GM10266 (cell line): ENCODE results near the gene CNOT6L.

Experiments
- DNase-seq: peaks from one replicate; pipeline ENCODE4 v3.0.0; 2012; ENCODE audit errors: extremely low spot score
- TF ChIP-seq, protein P1 (sequence below): IDR thresholded peaks from 2 replicates; pipeline ENCODE4 v1.5.1; 2012; ENCODE audit warnings: mild to moderate bottlenecking, low read depth; ENCODE audit not compliant: control insufficient read depth, insufficient read depth; ENCODE audit errors: missing control alignments

CNOT6L gene

DNA sequence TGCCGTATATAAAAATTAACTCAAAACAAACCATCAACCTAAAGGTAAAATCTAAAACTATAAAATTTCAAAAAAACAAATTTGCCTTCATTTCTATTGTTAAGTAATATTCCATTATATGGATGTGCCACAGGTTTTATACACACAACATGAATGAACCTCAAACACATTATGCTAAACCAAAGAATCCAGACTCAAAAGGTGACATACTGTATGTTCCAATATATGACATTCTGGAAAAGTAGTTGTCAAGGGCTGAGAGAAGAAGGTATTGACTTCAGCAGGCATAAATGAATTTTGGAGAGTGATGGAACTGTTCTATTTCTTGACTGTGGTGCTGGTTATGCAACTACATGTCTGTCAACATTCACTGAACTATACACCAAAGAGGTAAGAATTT is 56.6 kb downstream of the CNOT6L start:
- TF ChIP-seq, protein P1, sequence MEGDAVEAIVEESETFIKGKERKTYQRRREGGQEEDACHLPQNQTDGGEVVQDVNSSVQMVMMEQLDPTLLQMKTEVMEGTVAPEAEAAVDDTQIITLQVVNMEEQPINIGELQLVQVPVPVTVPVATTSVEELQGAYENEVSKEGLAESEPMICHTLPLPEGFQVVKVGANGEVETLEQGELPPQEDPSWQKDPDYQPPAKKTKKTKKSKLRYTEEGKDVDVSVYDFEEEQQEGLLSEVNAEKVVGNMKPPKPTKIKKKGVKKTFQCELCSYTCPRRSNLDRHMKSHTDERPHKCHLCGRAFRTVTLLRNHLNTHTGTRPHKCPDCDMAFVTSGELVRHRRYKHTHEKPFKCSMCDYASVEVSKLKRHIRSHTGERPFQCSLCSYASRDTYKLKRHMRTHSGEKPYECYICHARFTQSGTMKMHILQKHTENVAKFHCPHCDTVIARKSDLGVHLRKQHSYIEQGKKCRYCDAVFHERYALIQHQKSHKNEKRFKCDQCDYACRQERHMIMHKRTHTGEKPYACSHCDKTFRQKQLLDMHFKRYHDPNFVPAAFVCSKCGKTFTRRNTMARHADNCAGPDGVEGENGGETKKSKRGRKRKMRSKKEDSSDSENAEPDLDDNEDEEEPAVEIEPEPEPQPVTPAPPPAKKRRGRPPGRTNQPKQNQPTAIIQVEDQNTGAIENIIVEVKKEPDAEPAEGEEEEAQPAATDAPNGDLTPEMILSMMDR = no peak
- no peak for DNase-seq

DNA sequence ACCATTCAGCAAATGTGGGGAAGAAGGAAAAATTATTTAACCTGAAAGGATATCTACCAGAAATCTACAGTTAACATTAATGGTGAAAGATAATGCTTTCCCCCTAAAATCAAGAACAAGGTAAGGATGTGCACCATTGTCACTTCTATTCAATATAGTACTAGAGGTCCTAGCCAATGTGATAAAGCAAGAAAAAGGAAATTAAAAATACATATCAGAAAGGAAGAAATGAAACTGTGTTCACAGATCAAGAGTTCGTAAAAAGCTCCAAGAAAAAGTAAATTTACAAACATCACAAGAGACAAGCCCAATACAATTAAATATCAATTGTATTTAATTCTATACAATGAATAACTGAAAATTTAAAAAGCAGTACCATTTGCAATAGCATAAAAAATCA is 57.6 kb downstream of the CNOT6L start:
- DNase-seq = no peak
- TF ChIP-seq, protein P1 = no peak

DNA sequence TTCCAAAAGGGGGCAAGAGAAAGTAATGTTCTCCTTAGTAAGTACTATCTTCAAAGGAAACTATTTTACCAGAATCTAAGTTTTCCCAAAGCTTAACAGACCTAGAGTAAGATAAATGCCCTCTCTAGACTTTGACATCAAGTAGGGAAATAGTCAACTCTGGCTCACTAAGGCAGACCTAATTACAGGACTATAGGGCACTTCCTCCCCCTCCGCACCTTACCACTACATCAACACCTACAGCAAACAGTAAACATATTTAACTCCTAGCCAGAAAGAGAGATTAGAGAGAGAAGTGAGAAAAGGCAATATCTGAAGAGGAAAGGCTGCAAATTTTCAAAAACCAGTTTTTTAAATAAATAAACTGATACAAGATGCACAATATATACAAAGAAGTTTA is 60.4 kb downstream of the CNOT6L start:
- DNase-seq = no peak

DNA sequence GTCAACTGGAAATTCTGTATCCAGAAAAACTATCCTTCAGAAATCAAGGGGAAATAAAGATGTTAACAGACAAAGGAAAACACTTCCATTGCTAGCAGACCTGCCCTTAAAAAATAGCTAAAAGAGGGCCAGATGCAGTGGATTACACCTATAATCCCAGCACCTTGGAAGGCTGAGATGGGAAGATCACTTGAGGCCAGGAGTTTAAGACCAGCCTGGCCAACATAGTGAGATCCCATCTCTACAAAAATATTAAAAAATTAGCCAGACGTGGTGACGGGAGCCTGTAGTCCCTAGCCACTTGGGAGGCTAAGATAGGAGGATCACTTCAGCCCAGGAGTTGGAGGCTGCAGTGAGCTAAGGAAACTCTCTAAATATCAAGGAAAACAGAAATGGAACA is 67.4 kb downstream of the CNOT6L start:
- TF ChIP-seq, protein P1 = no peak
- DNase-seq = no peak

More for the DNA sequence above, 60.4 kb downstream of the CNOT6L start:
- TF ChIP-seq, protein P1 = no peak

DNA sequence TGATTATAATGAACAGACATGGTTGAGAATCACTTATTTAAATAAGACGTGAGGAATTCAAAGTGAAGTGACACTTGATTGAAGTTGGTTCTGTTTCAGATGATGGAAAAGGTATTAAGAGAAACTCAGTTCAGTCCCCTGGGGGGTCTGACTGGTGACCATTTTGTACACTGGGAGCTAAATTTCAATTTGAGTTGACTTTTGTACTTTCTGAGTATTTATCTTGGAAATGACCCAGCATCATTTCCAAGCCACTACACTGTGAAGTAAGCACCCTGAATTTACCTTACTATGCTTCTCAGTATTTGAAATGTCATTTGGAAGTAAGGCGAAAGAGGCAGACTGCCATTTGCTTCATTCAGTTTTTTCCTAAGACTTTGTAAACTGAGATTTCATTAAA is 73.4 kb downstream of the CNOT6L start:
- TF ChIP-seq, protein P1 = no peak
- no peak for DNase-seq

DNA sequence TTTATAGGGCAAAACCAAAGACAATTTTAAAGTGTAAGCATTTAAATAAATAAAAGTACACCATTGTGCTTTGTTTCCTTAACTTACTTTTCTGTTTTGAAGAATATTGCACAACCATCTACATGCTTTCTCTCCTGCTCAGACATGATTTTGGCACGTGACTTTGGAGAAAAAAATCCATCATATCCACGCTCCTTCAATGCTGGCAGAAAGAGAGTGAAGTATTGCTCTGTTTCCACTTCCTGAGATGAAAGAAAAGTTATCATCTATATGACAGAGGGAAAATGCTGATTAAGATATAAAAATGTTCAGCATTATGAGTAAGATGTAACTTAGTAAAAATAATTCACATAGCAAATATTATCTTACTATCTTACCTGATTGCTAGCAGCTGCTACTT is 77.1 kb downstream of the CNOT6L start:
- DNase-seq = no peak
- TF ChIP-seq, protein P1 = no peak

DNA sequence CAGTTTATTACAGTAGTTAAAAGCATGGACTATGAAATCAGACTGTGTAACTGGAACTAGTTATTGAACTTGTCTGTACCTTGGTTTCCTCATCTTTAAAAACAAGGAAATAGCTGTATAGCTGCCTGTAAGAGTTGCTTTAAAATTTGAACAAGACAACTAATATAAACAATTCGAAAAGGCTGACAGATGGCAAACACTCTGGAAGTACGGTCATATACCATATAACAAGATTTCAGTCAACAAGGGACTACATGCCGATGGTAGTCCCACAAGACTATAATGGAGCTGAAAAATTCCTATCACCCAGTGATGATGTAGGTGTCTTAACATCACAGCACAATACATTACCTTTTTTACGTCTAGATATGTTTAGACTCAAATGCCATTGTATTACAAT is 78.7 kb downstream of the CNOT6L start:
- no peak for DNase-seq
- TF ChIP-seq, protein P1 = no peak
